Measurements from ENCODE around the gene CTNNA3. TPM values are rescaled to one million over a fixed set of nuclear protein-coding genes. Genes with fewer than 3 reads are reported as not detected.
"Not testable (repeated sequence)": the region's sequence is repeated elsewhere in the genome, so short reads cannot be mapped to it uniquely, and the experiment has no call there.

CTNNA3 gene
- total RNA-seq, 4 donors from 2014 or later, result 0.04 to 0.19 (median 0.11) TPM

DNA sequence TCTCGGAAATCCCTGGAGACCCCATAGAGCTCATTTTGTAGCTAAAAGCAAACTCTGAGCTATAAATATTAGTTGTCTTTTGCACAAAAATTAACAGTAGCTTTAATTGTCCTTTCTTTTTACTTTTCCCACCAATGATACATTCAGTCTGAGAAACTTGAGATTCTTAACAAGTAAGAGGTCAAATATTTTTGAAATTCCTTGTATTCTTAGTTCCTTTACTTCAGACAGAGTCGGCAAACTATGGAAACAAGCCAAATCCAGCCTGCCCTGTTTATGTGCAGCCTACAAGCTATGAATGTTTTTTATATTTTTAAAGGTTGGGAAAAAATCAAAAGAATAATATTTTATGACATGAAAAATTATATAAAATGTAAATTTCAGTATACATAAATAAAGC is 146.6 kb downstream of the CTNNA3 start:
- 52 to 58% methylated on average over 2 of the region's 2 CpGs for WGBS, 2 donors
- TF ChIP-seq, protein P1, sequence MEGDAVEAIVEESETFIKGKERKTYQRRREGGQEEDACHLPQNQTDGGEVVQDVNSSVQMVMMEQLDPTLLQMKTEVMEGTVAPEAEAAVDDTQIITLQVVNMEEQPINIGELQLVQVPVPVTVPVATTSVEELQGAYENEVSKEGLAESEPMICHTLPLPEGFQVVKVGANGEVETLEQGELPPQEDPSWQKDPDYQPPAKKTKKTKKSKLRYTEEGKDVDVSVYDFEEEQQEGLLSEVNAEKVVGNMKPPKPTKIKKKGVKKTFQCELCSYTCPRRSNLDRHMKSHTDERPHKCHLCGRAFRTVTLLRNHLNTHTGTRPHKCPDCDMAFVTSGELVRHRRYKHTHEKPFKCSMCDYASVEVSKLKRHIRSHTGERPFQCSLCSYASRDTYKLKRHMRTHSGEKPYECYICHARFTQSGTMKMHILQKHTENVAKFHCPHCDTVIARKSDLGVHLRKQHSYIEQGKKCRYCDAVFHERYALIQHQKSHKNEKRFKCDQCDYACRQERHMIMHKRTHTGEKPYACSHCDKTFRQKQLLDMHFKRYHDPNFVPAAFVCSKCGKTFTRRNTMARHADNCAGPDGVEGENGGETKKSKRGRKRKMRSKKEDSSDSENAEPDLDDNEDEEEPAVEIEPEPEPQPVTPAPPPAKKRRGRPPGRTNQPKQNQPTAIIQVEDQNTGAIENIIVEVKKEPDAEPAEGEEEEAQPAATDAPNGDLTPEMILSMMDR (IDR thresholded peaks at IDR 0.05), result no peak
- no peak for TF ChIP-seq POLR2A (IDR thresholded peaks at IDR 0.05)
- no peak for DNase-seq (ENCODE audit: low spot score in 2 of 2)
- intact Hi-C loops (cut with DNase I; ENCODE audit: low total_unique reads), result no loop called here
- no peak overlapping the region for H3K4me3 ChIP-seq (ENCODE audit: low read depth, poor library complexity, severe bottlenecking)

DNA sequence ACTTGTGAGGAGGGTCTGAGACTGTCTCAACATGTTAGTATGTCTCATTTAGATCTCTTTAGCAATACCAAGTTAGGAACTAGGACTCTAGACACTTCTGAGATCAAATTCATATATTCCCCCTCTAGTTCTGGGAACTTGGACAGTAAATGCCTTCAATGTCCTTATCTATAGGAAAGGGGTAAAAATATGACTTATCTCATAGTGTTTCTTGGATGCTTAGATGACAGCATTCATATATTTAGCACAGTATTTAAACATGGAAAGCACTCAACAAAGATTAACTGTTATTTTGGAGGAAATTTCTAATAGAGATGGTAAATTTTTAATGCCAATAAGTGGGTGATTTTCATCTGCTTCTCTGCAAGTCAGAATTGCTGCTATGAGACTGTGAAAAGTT is 154.6 kb downstream of the CTNNA3 start:
- intact Hi-C loops (cut with DNase I; ENCODE audit: low total_unique reads), result no loop called here
- TF ChIP-seq, protein P1 (IDR thresholded peaks at IDR 0.05), result no peak
- TF ChIP-seq POLR2A (IDR thresholded peaks at IDR 0.05), result no peak
- DNase-seq (ENCODE audit: low spot score in 2 of 2), result no peak
- H3K4me3 ChIP-seq (ENCODE audit: low read depth, poor library complexity, severe bottlenecking), result no peak overlapping the region

DNA sequence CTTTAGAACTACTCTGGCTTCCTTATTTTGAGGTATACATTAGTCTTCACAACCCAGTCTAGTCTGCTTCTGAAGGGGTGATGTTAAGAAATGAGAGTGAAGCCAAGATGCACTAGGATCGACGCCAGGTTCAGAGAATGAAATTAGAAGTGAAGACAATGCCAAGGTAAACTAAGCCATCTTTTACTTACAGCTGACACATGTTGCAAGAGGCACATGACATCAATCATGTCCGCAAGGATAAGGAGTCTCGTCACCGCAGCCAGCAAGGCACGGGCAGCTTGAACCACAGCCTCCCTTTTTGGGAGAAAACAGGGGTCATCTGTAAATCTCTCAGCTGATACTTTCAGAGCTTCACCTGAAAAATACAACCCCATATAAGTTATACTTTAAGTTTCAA is 156.7 kb downstream of the CTNNA3 start:
- peak in 1 of 2 donors; percentile 42 for DNase-seq (ENCODE audit: low spot score in 2 of 2)
- WGBS, 2 donors, result 29 to 48% methylated on average over 6 of the region's 6 CpGs
- TF ChIP-seq, protein P1 (IDR thresholded peaks at IDR 0.05), result no peak
- TF ChIP-seq POLR2A (IDR thresholded peaks at IDR 0.05), result no peak
- intact Hi-C loops (cut with DNase I; ENCODE audit: low total_unique reads), result no loop called here
- H3K4me3 ChIP-seq (ENCODE audit: low read depth, poor library complexity, severe bottlenecking), result no peak overlapping the region

DNA sequence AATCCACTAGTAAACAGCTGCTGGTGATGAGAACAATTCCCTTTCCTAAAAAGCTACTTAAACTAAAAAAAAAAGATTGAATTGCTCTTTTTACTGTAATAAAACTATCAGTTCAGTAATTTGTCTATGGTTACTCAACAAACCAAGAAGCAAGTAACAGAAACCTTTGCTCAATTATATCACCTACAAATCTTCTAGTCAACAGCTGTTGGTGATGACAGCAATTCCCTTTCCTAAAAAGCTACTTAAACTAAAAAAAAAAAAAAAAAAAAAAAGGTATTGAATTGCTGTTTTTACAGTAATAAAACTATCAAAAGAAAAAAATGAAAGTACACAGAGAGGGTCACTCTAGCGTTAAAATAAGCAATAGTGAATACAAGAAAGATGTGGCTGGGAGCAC is 158.1 kb downstream of the CTNNA3 start:
- intact Hi-C loops (cut with DNase I; ENCODE audit: low total_unique reads), result no loop called here
- WGBS, 2 donors, result 69 to 95% methylated on average over 1 of the region's 1 CpG
- no peak for TF ChIP-seq POLR2A (IDR thresholded peaks at IDR 0.05)
- TF ChIP-seq, protein P1 (IDR thresholded peaks at IDR 0.05), result no peak
- H3K4me3 ChIP-seq (ENCODE audit: low read depth, poor library complexity, severe bottlenecking), result no peak overlapping the region
- DNase-seq (ENCODE audit: low spot score in 2 of 2), result no peak

DNA sequence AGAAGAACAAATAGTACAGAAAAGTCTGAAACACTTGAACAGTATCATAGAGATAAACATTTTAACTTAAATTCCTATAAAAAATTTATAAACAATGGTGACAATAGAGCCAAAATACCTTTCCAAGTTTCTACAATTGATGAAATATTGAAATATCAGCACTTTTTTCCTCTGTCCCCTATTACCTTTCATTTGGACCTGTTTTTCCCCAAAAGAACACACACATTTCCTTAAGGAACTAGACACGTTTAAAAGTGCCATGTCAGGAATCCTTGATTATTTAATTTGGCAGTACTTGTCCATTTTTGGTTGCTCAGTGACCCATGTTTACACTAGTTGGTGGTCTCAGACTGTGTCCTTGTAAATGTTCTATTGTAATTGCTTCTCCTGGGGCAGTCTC is 162.6 kb downstream of the CTNNA3 start:
- WGBS, 2 donors, result 39 to 43% methylated on average over 1 of the region's 1 CpG
- TF ChIP-seq, protein P1 (IDR thresholded peaks at IDR 0.05), result no peak
- no peak for TF ChIP-seq POLR2A (IDR thresholded peaks at IDR 0.05)
- DNase-seq (ENCODE audit: low spot score in 2 of 2), result no peak
- no peak overlapping the region for H3K4me3 ChIP-seq (ENCODE audit: low read depth, poor library complexity, severe bottlenecking)
- intact Hi-C loops (cut with DNase I; ENCODE audit: low total_unique reads), result no loop called here

DNA sequence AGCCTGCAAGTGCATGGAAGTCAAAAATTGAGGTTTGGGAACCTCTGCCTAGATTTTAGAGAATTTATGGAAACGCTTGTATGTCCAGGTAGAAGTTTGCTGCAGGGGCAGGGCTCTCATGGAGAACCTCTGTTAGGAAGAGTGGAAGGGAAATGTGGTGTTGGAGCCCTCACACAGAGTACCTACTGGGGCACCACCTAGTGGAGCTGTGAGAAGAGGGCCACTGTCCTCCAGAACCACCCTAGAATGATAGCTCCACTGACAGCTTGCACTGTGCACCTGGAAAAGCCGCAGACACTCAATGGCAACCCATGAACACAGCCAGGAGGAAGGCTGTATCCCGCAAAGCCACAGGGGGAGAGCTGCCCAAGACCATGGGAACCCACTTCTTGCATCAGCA is 165.0 kb downstream of the CTNNA3 start:
- DNase-seq (ENCODE audit: low spot score in 2 of 2); H3K4me3 ChIP-seq (ENCODE audit: low read depth, poor library complexity, severe bottlenecking); intact Hi-C loops (cut with DNase I; ENCODE audit: low total_unique reads): not testable (repeated sequence)
- WGBS, 2 donors, result 78 to 86% methylated on average over 3 of the region's 3 CpGs

All from lower leg skin (tissue), 4 donors.